Memory B cell (primary cell): ENCODE results near the gene SLC6A6.

Source experiments
- ATAC-seq: fragments of 150-1000 bp; cut with Tn5 transposase; 2 replicates; pipeline ENCODE4 v1.10.0; 2021; ENCODE audit warnings: low read depth, mild to moderate bottlenecking, moderate library complexity
- DNase-seq, 2 donors: peaks; one replicate each; pipeline ENCODE4 v3.0.0; 2022; ENCODE audit warnings: low spot score in 2 of 2
- H3K27ac Mint-ChIP-seq: one replicate; pipeline ENCODE4 v1.8.0; 2022; ENCODE audit warnings: mild to moderate bottlenecking, moderate library complexity, mixed read lengths
- H3K27me3 Mint-ChIP-seq: one replicate; pipeline ENCODE4 v1.8.0; 2022; ENCODE audit warnings: mixed read lengths
- H3K36me3 Mint-ChIP-seq: one replicate; pipeline ENCODE4 v1.8.0; 2022; ENCODE audit warnings: mild to moderate bottlenecking, mixed read lengths
- H3K4me1 Mint-ChIP-seq: one replicate; pipeline ENCODE4 v1.8.0; 2022; ENCODE audit warnings: mixed read lengths
- H3K4me3 Mint-ChIP-seq: one replicate; pipeline ENCODE4 v1.8.0; 2022; ENCODE audit warnings: mild to moderate bottlenecking, moderate library complexity, mixed read lengths
- H3K9me3 Mint-ChIP-seq: one replicate; pipeline ENCODE4 v1.8.0; 2022; ENCODE audit warnings: mixed read lengths

SLC6A6 gene

GRCh38 chr3:14402304-14402811 lies at the start of gene SLC6A6:
SLC6A6 (plus strand) TSS chr3:14402606; CDS start chr3:14443635, 41,029 bp downstream.
- ATAC-seq, result peak; percentile 82
- Mint-ChIP-seq H3K27ac (peak within 1 kb of the TSS; percentile 97), H3K4me3 (peak within 1 kb of the TSS; percentile 100), H3K27me3 (no peaks in the 10 kb centered on the region), H3K9me3 (no peaks in the 10 kb centered on the region), H3K36me3 (peaks cover under 1% of the 10 kb centered on the region), H3K4me1 (peaks cover 46% of the 10 kb centered on the region)
- DNase-seq, result peak; percentile 84 to 91

- H3K27ac Mint-ChIP-seq, result no peak overlapping the region
- H3K36me3 Mint-ChIP-seq, result no peaks in the 10 kb centered on the region
- no peaks in the 10 kb centered on the region for H3K9me3 Mint-ChIP-seq
- H3K4me1 Mint-ChIP-seq, result peaks cover 4% of the 10 kb centered on the region
- DNase-seq (no peak), ATAC-seq (no peak)
- no peak overlapping the region for H3K4me3 Mint-ChIP-seq
- H3K27me3 Mint-ChIP-seq, result peaks cover 5% of the 10 kb centered on the region
Observed at GRCh38 chr3:14353502-14353901, 48.9 kb upstream of the SLC6A6 start.

GRCh38 chr3:14357463-14357862 lies 44.9 kb upstream of the SLC6A6 start:
- DNase-seq, result no peak

GRCh38 chr3:14358426-14359211 lies 43.8 kb upstream of the SLC6A6 start:
- Mint-ChIP-seq H3K4me1 (no peaks in the 10 kb centered on the region), H3K4me3 (no peak overlapping the region), H3K27me3 (peaks cover 9% of the 10 kb centered on the region), H3K36me3 (no peaks in the 10 kb centered on the region), H3K9me3 (no peaks in the 10 kb centered on the region), H3K27ac (no peak overlapping the region)
- no peak for DNase-seq
- no peak for ATAC-seq

More at GRCh38 chr3:14357463-14357862, 44.9 kb upstream of the SLC6A6 start:
- Mint-ChIP-seq H3K9me3 (no peaks in the 10 kb centered on the region), H3K27me3 (peaks cover 6% of the 10 kb centered on the region), H3K4me1 (no peaks in the 10 kb centered on the region), H3K36me3 (no peaks in the 10 kb centered on the region), H3K4me3 (no peak overlapping the region), H3K27ac (no peak overlapping the region)
- no peak for ATAC-seq

- Mint-ChIP-seq H3K36me3 (no peaks in the 10 kb centered on the region), H3K9me3 (no peaks in the 10 kb centered on the region), H3K4me3 (no peak overlapping the region), H3K27ac (no peak overlapping the region), H3K27me3 (peaks cover 9% of the 10 kb centered on the region), H3K4me1 (no peaks in the 10 kb centered on the region)
- DNase-seq, result no peak
- ATAC-seq, result no peak
Observed at GRCh38 chr3:14359348-14359747, 43.1 kb upstream of the SLC6A6 start.

GRCh38 chr3:14360123-14360881 lies 42.1 kb upstream of the SLC6A6 start:
- Mint-ChIP-seq H3K4me1 (no peaks in the 10 kb centered on the region), H3K36me3 (no peaks in the 10 kb centered on the region), H3K9me3 (no peaks in the 10 kb centered on the region), H3K27ac (no peak overlapping the region), H3K27me3 (peaks cover 13% of the 10 kb centered on the region), H3K4me3 (no peak overlapping the region)
- no peak for DNase-seq
- ATAC-seq, result no peak

GRCh38 chr3:14361068-14361677 lies 41.2 kb upstream of the SLC6A6 start:
- Mint-ChIP-seq H3K27me3 (peaks cover 13% of the 10 kb centered on the region), H3K4me3 (no peak overlapping the region), H3K4me1 (no peaks in the 10 kb centered on the region), H3K36me3 (no peaks in the 10 kb centered on the region), H3K27ac (no peak overlapping the region), H3K9me3 (no peaks in the 10 kb centered on the region)
- no peak for ATAC-seq
- DNase-seq, result no peak

GRCh38 chr3:14362890-14363289 lies 39.5 kb upstream of the SLC6A6 start:
- Mint-ChIP-seq H3K27me3 (peaks cover 14% of the 10 kb centered on the region), H3K9me3 (no peaks in the 10 kb centered on the region), H3K4me1 (no peaks in the 10 kb centered on the region), H3K36me3 (no peaks in the 10 kb centered on the region), H3K4me3 (no peak overlapping the region), H3K27ac (no peak overlapping the region)
- DNase-seq (no peak), ATAC-seq (no peak)

- ATAC-seq (no peak), DNase-seq (no peak)
- no peak overlapping the region for H3K4me3 Mint-ChIP-seq
- no peak overlapping the region for H3K27ac Mint-ChIP-seq
- peaks cover 14% of the 10 kb centered on the region for H3K27me3 Mint-ChIP-seq
- H3K9me3 Mint-ChIP-seq, result no peaks in the 10 kb centered on the region
- H3K4me1 Mint-ChIP-seq, result no peaks in the 10 kb centered on the region
- H3K36me3 Mint-ChIP-seq, result no peaks in the 10 kb centered on the region
Observed at GRCh38 chr3:14363379-14363778, 39.0 kb upstream of the SLC6A6 start.

- Mint-ChIP-seq H3K27ac (no peak overlapping the region), H3K4me3 (no peak overlapping the region), H3K9me3 (no peaks in the 10 kb centered on the region), H3K36me3 (no peaks in the 10 kb centered on the region), H3K27me3 (peaks cover 14% of the 10 kb centered on the region), H3K4me1 (no peaks in the 10 kb centered on the region)
- ATAC-seq, result no peak
- DNase-seq, result no peak
Observed at GRCh38 chr3:14363991-14364390, 38.4 kb upstream of the SLC6A6 start.

GRCh38 chr3:14364580-14365292 lies 37.7 kb upstream of the SLC6A6 start:
- DNase-seq (no peak), ATAC-seq (no peak)
- Mint-ChIP-seq H3K36me3 (no peaks in the 10 kb centered on the region), H3K27ac (no peak overlapping the region), H3K9me3 (no peaks in the 10 kb centered on the region), H3K4me3 (no peak overlapping the region), H3K4me1 (no peaks in the 10 kb centered on the region), H3K27me3 (peaks cover 14% of the 10 kb centered on the region)

GRCh38 chr3:14366248-14366647 lies 36.2 kb upstream of the SLC6A6 start:
- Mint-ChIP-seq H3K9me3 (no peaks in the 10 kb centered on the region), H3K36me3 (no peaks in the 10 kb centered on the region)

GRCh38 chr3:14366915-14367823 lies 35.2 kb upstream of the SLC6A6 start:
- Mint-ChIP-seq H3K9me3 (no peaks in the 10 kb centered on the region), H3K36me3 (no peaks in the 10 kb centered on the region), H3K27ac (no peak overlapping the region), H3K4me3 (no peak overlapping the region), H3K27me3 (peaks cover 17% of the 10 kb centered on the region), H3K4me1 (peaks cover 6% of the 10 kb centered on the region)
- DNase-seq, result no peak
- ATAC-seq, result no peak

More at GRCh38 chr3:14366248-14366647, 36.2 kb upstream of the SLC6A6 start:
- no peak for DNase-seq
- Mint-ChIP-seq H3K4me1 (no peaks in the 10 kb centered on the region), H3K27ac (no peak overlapping the region), H3K27me3 (peaks cover 11% of the 10 kb centered on the region), H3K4me3 (no peak overlapping the region)
- no peak for ATAC-seq
